CD8-positive, alpha-beta memory T cell (primary cell): ENCODE measurements around the gene DHX15. TPM values are rescaled to one million over a fixed set of nuclear protein-coding genes. Genes with fewer than 3 reads are reported as not detected.

Experiments
- CTCF ChIA-PET: fragments of 350-600 bp; sonication (Branson Sonifier 250); formaldehyde crosslinking; loops from one replicate; lab custom pipeline; 2021; ENCODE audit warnings: antibody characterized with exemption; lab: Charles Lee
- POLR2A ChIA-PET: fragments of 350-600 bp; sonication (Branson Sonifier 250); formaldehyde crosslinking; loops from one replicate; lab custom pipeline; 2021; ENCODE audit warnings: antibody characterized with exemption; lab: Charles Lee
- DNase-seq, 5 donors: peaks; one replicate each; pipeline versions ENCODE4 v3.0.0 to v3.0.0-alpha.2; 2020 to 2022; ENCODE audit warnings: mixed read lengths in 1 of 5
- H3K27ac ChIP-seq: one replicate; pipeline ENCODE4 v1.7.0; 2013; ENCODE audit warnings: low read depth, mild to moderate bottlenecking, low read length, moderate library complexity
- H3K27me3 ChIP-seq: 2 replicates; pipeline ENCODE4 v1.7.0; 2013; ENCODE audit warnings: low read length, mild to moderate bottlenecking; ENCODE audit not compliant: insufficient read depth, poor library complexity, severe bottlenecking
- H3K36me3 ChIP-seq: 2 replicates; pipeline ENCODE4 v1.7.0; 2013; ENCODE audit warnings: mild to moderate bottlenecking, low read length, moderate library complexity; ENCODE audit not compliant: insufficient read depth
- H3K4me1 ChIP-seq: 2 replicates; pipeline ENCODE4 v1.7.0; 2013; ENCODE audit warnings: mild to moderate bottlenecking, low read length, moderate library complexity; ENCODE audit not compliant: insufficient read depth
- H3K4me3 ChIP-seq: 2 replicates; pipeline ENCODE4 v1.7.0; 2013; ENCODE audit warnings: mild to moderate bottlenecking, low read length
- H3K9me3 ChIP-seq: 2 replicates; pipeline ENCODE4 v1.7.0; 2013; ENCODE audit warnings: mild to moderate bottlenecking, low read length
- H3K27ac Mint-ChIP-seq, 8 donors: one replicate each; pipeline ENCODE4 v1.8.0; 2020 to 2021; ENCODE audit warnings: mixed read lengths in 8 of 8, mild to moderate bottlenecking in 6 of 8, inconsistent platforms in 3 of 8, moderate library complexity in 3 of 8
- H3K27me3 Mint-ChIP-seq, 2 donors: one replicate each; pipeline ENCODE4 v1.8.0; 2020 to 2021; ENCODE audit warnings: mixed read lengths in 2 of 2, mild to moderate bottlenecking in 1 of 2, moderate library complexity in 1 of 2
- H3K36me3 Mint-ChIP-seq, 3 donors: one replicate each; pipeline ENCODE4 v1.8.0; 2020 to 2021; ENCODE audit warnings: mixed read lengths in 3 of 3, inconsistent platforms in 1 of 3, mild to moderate bottlenecking in 1 of 3
- H3K4me1 Mint-ChIP-seq, 3 donors: one replicate each; pipeline ENCODE4 v1.8.0; 2020 to 2021; ENCODE audit warnings: mixed read lengths in 3 of 3, inconsistent platforms in 1 of 3, mild to moderate bottlenecking in 1 of 3
- H3K4me3 Mint-ChIP-seq, 7 donors: one replicate each; pipeline ENCODE4 v1.8.0; 2020 to 2021; ENCODE audit warnings: mixed read lengths in 7 of 7, mild to moderate bottlenecking in 6 of 7, moderate library complexity in 4 of 7, inconsistent platforms in 2 of 7
- H3K9me3 Mint-ChIP-seq, 5 donors: one replicate each; pipeline ENCODE4 v1.8.0; 2020 to 2022; ENCODE audit warnings: mixed read lengths in 5 of 5, mild to moderate bottlenecking in 3 of 5, moderate library complexity in 2 of 5, inconsistent platforms in 1 of 5
- polyA plus RNA-seq: library from polyadenylated mRNA; unstranded; fragments of 300-500 nt; fragmentation: Illumina TruSeq; gene quantifications from one replicate; pipeline ENCODE4 v1.2.3, GENCODE V29; 2021
- total RNA-seq, 2 experiments: library from RNA; stranded (reverse); gene quantifications; one replicate each; pipeline ENCODE4 v1.2.3, GENCODE V29; 2021

The DHX15 gene
- total and polyA plus RNA-seq, 3 experiments from 2014 or later: 54.8 to 209 (median 207) TPM

DNA sequence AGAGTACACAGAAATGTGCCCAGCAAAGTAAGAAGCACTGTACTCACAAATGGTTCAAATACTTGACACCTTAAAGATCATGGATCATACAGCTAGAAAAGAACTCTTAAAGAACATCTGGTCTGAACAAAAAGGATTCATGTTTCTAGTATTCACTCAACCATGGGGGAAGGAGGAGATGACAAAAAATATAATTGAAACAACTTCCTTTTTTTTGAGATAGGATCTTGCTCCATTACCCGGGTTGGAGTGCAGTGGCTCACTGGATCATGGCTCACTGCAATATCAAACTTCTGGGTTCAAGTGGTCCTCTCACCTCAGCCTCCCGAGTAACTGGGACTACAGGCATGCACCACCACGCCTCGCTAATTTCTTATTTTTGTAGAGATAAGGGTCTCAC lies 6.0 kb downstream of the DHX15 start:
- no peaks in the 10 kb centered on the region for H3K9me3 ChIP-seq
- Mint-ChIP-seq H3K36me3 (peaks cover 11 to 58% (median 25%) of the 10 kb centered on the region in 3 donors), H3K4me1 (peaks cover 77 to 91% (median 85%) of the 10 kb centered on the region in 3 donors), H3K27me3 (no peaks in the 10 kb centered on the region), H3K4me3 (peak overlapping the region in 6 of 7 donors; percentile 13 to 73 (median 29)), H3K27ac (peak overlapping the region; percentile 0 to 77 (median 37)), H3K9me3 (no peaks in the 10 kb centered on the region)
- ChIA-PET POLR2A (no interaction called here), CTCF (no interaction called here)
- H3K27ac ChIP-seq: no peak overlapping the region
- DNase-seq: no peak
- H3K36me3 ChIP-seq: peaks cover 19% of the 10 kb centered on the region
- H3K4me3 ChIP-seq: no peak overlapping the region
- no peaks in the 10 kb centered on the region for H3K27me3 ChIP-seq
- H3K4me1 ChIP-seq: peaks cover 47% of the 10 kb centered on the region

DNA sequence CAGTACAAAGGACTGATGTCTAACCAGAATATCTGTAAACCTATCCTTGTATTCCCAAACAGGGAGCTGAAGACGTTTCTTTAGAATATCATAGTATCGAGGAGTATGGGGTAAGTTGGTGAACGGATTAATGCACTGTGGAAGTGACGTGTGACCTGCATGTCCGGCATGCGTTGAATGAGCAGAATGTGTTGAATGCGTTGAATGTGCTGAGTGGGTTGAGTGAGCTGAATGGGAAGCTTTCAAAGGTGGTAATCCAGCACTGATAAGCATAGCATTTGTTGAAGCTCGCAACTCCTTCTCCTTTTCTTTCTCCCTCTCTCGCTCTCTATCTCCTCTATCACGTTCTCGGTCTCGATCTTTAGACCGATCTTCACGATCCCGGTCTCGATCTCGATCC lies 8.1 kb downstream of the DHX15 start:
- Mint-ChIP-seq H3K27ac (peak overlapping the region in 1 of 8 donors; percentile 84), H3K4me1 (peaks cover 70 to 87% (median 81%) of the 10 kb centered on the region in 3 donors), H3K4me3 (no peak overlapping the region), H3K9me3 (no peaks in the 10 kb centered on the region), H3K36me3 (peaks cover 15 to 64% (median 25%) of the 10 kb centered on the region in 3 donors), H3K27me3 (no peaks in the 10 kb centered on the region)
- H3K4me3 ChIP-seq: no peak overlapping the region
- DNase-seq: no peak
- no peaks in the 10 kb centered on the region for H3K27me3 ChIP-seq
- CTCF ChIA-PET: no interaction called here
- H3K4me1 ChIP-seq: peaks cover 33% of the 10 kb centered on the region
- no peaks in the 10 kb centered on the region for H3K9me3 ChIP-seq
- H3K27ac ChIP-seq: no peak overlapping the region
- POLR2A ChIA-PET: no interaction called here
- H3K36me3 ChIP-seq: peaks cover 19% of the 10 kb centered on the region

DNA sequence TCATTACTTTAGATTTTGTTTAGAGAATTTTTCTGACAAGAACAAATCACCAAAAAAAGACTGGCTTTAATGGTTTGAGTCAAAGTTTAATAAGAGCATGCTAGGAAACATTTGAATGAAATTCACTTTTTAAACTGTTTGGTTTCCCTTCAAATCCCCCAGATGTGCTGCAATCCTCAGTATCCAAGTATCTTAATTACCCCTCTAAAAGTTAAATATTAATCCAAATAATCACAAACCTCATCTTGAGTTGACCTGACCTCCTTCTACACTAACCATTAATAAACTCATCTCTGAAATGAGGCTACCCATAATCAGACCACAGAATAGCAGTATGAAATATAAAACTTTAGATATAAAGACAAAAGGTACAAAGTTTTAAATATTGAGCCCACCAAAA lies 10.1 kb downstream of the DHX15 start:
- H3K27ac Mint-ChIP-seq: peak overlapping the region in 2 of 8 donors; percentile 26 to 69
- H3K4me1 ChIP-seq: peaks cover 46% of the 10 kb centered on the region
- peaks cover 15 to 73% (median 36%) of the 10 kb centered on the region in 3 donors for H3K36me3 Mint-ChIP-seq
- H3K4me1 Mint-ChIP-seq: peaks cover 81 to 90% (median 89%) of the 10 kb centered on the region in 3 donors
- ChIA-PET POLR2A (no interaction called here), CTCF (no interaction called here)
- no peak overlapping the region for H3K4me3 ChIP-seq
- no peaks in the 10 kb centered on the region for H3K9me3 Mint-ChIP-seq
- H3K27me3 ChIP-seq: no peaks in the 10 kb centered on the region
- peak overlapping the region in 2 of 7 donors; percentile 5 to 8 for H3K4me3 Mint-ChIP-seq
- no peak for DNase-seq
- H3K27me3 Mint-ChIP-seq: no peaks in the 10 kb centered on the region
- H3K27ac ChIP-seq: no peak overlapping the region
- H3K36me3 ChIP-seq: peaks cover 24% of the 10 kb centered on the region
- no peaks in the 10 kb centered on the region for H3K9me3 ChIP-seq

DNA sequence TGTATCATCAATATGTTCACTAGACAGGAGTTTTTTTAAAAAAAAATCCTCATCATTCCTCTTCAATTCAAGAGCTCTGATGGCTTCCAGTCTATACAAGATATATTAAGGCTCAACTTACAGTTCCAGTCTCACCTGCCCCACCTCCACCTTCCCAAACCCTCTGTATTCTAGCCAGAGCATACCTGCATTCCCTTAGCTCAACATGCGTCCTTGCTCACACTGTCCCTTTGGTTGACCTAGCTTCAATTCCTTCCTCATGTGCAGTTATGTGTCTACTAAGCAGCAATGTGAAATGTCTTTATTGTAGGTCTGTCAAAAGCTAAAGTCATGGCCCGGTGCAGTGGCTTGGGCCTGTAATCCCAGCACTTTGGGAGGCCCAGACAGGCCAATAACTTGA lies 10.8 kb downstream of the DHX15 start:
- Mint-ChIP-seq H3K9me3 (no peaks in the 10 kb centered on the region), H3K4me3 (peak overlapping the region in 2 of 7 donors; percentile 0 to 5), H3K36me3 (peaks cover 15 to 73% (median 32%) of the 10 kb centered on the region in 3 donors), H3K27ac (peak overlapping the region in 5 of 8 donors; percentile 14 to 75 (median 51)), H3K4me1 (peaks cover 79 to 89% (median 89%) of the 10 kb centered on the region in 3 donors), H3K27me3 (no peaks in the 10 kb centered on the region)
- Histone ChIP-seq H3K36me3 (peaks cover 24% of the 10 kb centered on the region), H3K27me3 (no peaks in the 10 kb centered on the region), H3K9me3 (no peaks in the 10 kb centered on the region), H3K4me3 (no peak overlapping the region), H3K27ac (no peak overlapping the region), H3K4me1 (peaks cover 40% of the 10 kb centered on the region)
- POLR2A ChIA-PET: no interaction called here
- DNase-seq: no peak
- CTCF ChIA-PET: interaction anchor here (0.9 kb wide), 1 partner anchor 9 kb away, joined by 3 read pairs; no protein-coding TSS in a partner anchor

DNA sequence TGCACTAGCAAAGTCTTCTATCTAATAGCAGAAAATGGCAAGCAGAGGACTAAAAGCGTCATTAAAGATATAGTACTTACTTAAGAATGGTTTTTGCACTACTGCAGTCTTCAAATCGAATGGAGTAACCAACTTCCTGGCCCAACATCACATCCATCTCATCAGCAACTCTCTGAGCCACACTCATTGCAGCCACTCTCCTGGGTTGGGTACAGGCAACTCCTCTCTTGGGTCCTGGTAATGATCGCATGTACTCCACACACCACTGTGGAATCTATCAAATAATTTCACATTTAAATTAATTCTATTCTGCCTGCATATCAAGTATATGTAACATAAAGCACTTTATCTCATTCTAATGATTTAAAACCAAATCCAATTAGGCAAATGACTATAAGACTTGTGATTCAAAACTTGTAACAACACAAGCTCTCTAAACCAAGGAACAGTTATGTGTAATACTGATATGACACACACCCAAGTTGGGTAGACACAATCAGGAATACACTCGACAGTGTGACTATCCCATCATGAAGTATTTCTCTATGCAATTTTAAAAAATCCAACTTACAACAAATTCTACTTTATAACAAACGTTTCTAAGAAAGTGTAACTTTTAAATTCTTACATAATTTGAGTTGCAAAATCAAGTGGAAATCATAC lies 13.6 kb downstream of the DHX15 start:
- peak overlapping the region in 5 of 8 donors; percentile 11 to 89 (median 51) for H3K27ac Mint-ChIP-seq
- H3K27me3 Mint-ChIP-seq: no peaks in the 10 kb centered on the region
- POLR2A ChIA-PET: no interaction called here
- CTCF ChIA-PET: interaction anchor here (0.9 kb wide), 1 partner anchor 14 kb away, joined by 3 read pairs; the partner anchor contains the start of gene DHX15
- Histone ChIP-seq H3K36me3 (peaks cover 26% of the 10 kb centered on the region), H3K27ac (no peak overlapping the region), H3K27me3 (no peaks in the 10 kb centered on the region), H3K9me3 (no peaks in the 10 kb centered on the region), H3K4me1 (peaks cover 46% of the 10 kb centered on the region), H3K4me3 (no peak overlapping the region)
- H3K36me3 Mint-ChIP-seq: peaks cover 12 to 72% (median 30%) of the 10 kb centered on the region in 3 donors
- peaks cover 71 to 87% (median 85%) of the 10 kb centered on the region in 3 donors for H3K4me1 Mint-ChIP-seq
- H3K9me3 Mint-ChIP-seq: no peaks in the 10 kb centered on the region
- peak overlapping the region in 6 of 7 donors; percentile 5 to 58 (median 42) for H3K4me3 Mint-ChIP-seq
- DNase-seq: no peak

DNA sequence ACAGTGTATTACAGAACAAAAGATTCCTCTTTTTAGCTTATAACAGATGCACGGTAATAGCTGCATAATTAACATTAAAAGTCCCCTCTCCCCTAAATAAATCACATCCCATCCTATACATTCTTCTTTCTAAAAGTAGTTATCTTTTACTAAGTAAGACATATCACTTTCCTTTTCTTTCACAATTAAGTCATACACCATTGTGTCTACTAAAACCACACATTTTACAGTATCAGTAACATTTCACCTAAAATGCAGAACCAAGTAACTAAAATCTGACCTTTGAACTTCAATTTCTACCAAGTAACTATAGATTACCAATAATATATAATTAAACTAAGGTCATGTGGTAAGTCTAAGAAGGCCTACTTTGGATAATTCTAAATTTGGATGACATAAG lies 14.2 kb downstream of the DHX15 start:
- Histone ChIP-seq H3K4me3 (no peak overlapping the region), H3K27ac (no peak overlapping the region), H3K36me3 (peaks cover 24% of the 10 kb centered on the region), H3K9me3 (no peaks in the 10 kb centered on the region), H3K4me1 (peaks cover 51% of the 10 kb centered on the region), H3K27me3 (no peaks in the 10 kb centered on the region)
- peaks cover 71 to 87% (median 85%) of the 10 kb centered on the region in 3 donors for H3K4me1 Mint-ChIP-seq
- CTCF ChIA-PET: no interaction called here
- peaks cover 12 to 71% (median 25%) of the 10 kb centered on the region in 3 donors for H3K36me3 Mint-ChIP-seq
- POLR2A ChIA-PET: no interaction called here
- no peak for DNase-seq
- no peaks in the 10 kb centered on the region for H3K9me3 Mint-ChIP-seq
- peak overlapping the region in 4 of 7 donors; percentile 13 to 50 (median 33) for H3K4me3 Mint-ChIP-seq
- no peaks in the 10 kb centered on the region for H3K27me3 Mint-ChIP-seq
- peak overlapping the region in 5 of 8 donors; percentile 11 to 89 (median 32) for H3K27ac Mint-ChIP-seq

DNA sequence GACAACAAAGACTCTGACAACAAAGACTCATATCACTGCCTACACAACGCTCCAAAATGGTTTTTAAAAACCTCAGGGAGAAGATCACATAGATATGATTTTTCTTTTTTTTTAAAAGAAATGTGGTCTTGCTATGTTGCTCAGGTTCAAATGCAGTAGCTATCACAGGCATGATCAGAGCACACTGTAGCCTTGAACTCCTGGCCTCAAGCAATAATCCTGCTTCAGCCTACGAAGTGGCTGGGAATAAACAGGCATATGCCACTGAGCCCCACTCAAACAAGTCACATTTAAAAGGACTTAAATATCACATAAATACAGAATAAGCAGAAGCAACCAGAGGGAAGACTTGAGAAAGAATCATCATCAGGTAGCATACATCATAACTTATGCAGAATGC lies 14.7 kb downstream of the DHX15 start:
- Histone ChIP-seq H3K4me1 (peaks cover 54% of the 10 kb centered on the region), H3K27ac (no peak overlapping the region), H3K4me3 (no peak overlapping the region), H3K27me3 (no peaks in the 10 kb centered on the region), H3K9me3 (no peaks in the 10 kb centered on the region), H3K36me3 (peaks cover 21% of the 10 kb centered on the region)
- Mint-ChIP-seq H3K4me1 (peaks cover 73 to 91% (median 89%) of the 10 kb centered on the region in 3 donors), H3K27ac (peak overlapping the region in 2 of 8 donors; percentile 62 to 84), H3K36me3 (peaks cover 12 to 74% (median 26%) of the 10 kb centered on the region in 3 donors), H3K4me3 (peak overlapping the region in 4 of 7 donors; percentile 3 to 71 (median 32)), H3K27me3 (no peaks in the 10 kb centered on the region), H3K9me3 (no peaks in the 10 kb centered on the region)
- no peak for DNase-seq
- ChIA-PET POLR2A (no interaction called here), CTCF (no interaction called here)

DNA sequence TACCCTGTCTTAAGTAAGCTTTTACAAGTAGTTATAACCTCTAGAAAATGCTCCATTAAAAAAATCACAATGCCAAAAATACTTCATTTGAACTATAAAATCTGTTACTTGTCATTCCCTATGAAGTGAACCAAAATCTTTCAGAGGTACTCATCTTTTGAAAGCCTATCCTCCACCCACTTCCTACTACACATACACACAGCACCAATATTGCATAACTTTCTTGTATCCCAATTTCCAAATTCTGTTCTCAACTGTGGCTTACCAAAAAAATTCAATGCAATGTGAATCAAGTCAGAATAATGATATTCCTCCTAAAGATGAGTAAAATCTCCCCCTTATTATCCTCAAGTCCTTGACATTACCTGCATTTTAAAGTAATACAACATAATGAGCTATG lies 15.9 kb downstream of the DHX15 start:
- peaks cover 17% of the 10 kb centered on the region for H3K36me3 ChIP-seq
- H3K27ac Mint-ChIP-seq: no peak overlapping the region
- H3K27me3 Mint-ChIP-seq: no peaks in the 10 kb centered on the region
- peaks cover 5 to 73% (median 24%) of the 10 kb centered on the region in 3 donors for H3K36me3 Mint-ChIP-seq
- POLR2A ChIA-PET: interaction anchor here (1.5 kb wide), 1 partner anchor 16 kb away, joined by 10 read pairs; the partner anchor contains the start of gene DHX15
- CTCF ChIA-PET: interaction anchor here (1.5 kb wide), 1 partner anchor 44 kb away, joined by 4 read pairs; no protein-coding TSS in a partner anchor
- H3K4me3 Mint-ChIP-seq: peak overlapping the region in 1 of 7 donors; percentile 41
- no peak overlapping the region for H3K27ac ChIP-seq
- H3K4me3 ChIP-seq: no peak overlapping the region
- peaks cover 75 to 92% (median 91%) of the 10 kb centered on the region in 3 donors for H3K4me1 Mint-ChIP-seq
- DNase-seq: no peak
- no peaks in the 10 kb centered on the region for H3K27me3 ChIP-seq
- H3K9me3 ChIP-seq: no peaks in the 10 kb centered on the region
- H3K4me1 ChIP-seq: peaks cover 51% of the 10 kb centered on the region
- H3K9me3 Mint-ChIP-seq: no peaks in the 10 kb centered on the region
